ENCODE data around the gene PAPPA2. TPM values are rescaled to one million over a fixed set of nuclear protein-coding genes. Genes with fewer than 3 reads are reported as not detected.

Gene PAPPA2
- total and polyA plus RNA-seq, 7 donors = 0.05 to 1.1 (median 0.06) TPM; not detected in 2

GRCh38 chr1:176456795-176457194, 6.2 kb upstream of the PAPPA2 start:
- H3K27ac ChIP-seq = no peak overlapping the region
- WGBS, 3 donors = 74 to 83% (median 77%) methylated on average over 8 of the region's 8 CpGs
- no peaks in the 10 kb centered on the region for H3K36me3 ChIP-seq (ENCODE audit: insufficient read depth in 1 of 2, low read depth in 1 of 2)
- ATAC-seq = no peak
- H3K9me3 ChIP-seq = no peaks in the 10 kb centered on the region
- H3K4me1 ChIP-seq = no peaks in the 10 kb centered on the region
- H3K4me3 ChIP-seq = no peak overlapping the region
- H3K27me3 ChIP-seq (ENCODE audit: insufficient read depth in 3 of 3, low read length in 2 of 3) = no peaks in the 10 kb centered on the region
- DNase-seq = no peak
- intact Hi-C loops (cut with DNase I) = no loop called here
- TF ChIP-seq CTCF (IDR thresholded peaks at IDR 0.05) = no peak

DNA sequence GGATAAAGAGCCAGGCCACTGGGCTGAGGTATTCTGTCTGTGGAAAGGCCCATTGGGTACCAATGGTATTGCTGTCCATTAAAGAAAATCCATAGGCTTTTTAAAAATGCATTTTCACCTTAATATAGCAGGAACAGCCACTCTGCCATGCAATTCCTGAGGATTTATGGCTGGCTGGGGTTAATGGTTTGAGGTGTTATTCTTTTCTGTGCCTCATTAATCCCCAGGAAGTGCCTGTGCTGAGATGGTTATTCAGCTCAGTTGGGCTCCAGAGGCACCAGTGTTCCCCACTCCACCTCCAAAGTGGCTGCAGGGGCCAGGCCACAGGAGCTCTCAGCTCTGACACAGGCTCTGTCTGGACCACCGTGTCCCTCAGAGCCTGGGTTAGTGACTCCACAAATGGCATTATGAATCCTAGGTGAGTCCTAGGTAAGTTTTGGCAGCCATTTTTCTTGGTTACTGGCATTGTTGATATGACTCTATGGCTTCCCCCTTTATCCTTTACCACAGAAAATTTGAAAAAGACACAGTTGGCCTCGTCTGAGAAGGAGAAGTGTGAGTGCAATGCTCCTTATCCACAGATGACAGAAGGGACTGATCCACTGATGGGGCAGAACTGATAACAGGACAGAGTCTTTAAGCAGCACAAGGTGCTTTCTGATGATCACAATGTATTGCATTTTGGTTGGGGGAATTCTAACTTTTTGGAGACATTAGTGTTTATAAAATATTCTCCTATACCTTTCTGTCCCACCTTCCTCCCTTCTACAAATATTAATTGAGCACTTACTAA, 2.2 kb upstream of the PAPPA2 start:
- 34 to 37% (median 36%) methylated on average over 2 of the region's 2 CpGs for WGBS, 3 donors
- no peak for TF ChIP-seq CTCF (IDR thresholded peaks at IDR 0.05)
- Histone ChIP-seq H3K4me1 (no peaks in the 10 kb centered on the region), H3K27me3 (ENCODE audit: insufficient read depth in 3 of 3, low read length in 2 of 3) (no peaks in the 10 kb centered on the region), H3K36me3 (ENCODE audit: insufficient read depth in 1 of 2, low read depth in 1 of 2) (no peaks in the 10 kb centered on the region), H3K27ac (no peak overlapping the region), H3K9me3 (no peaks in the 10 kb centered on the region), H3K4me3 (no peak overlapping the region)
- intact Hi-C loops (cut with DNase I) = no loop called here
- ATAC-seq (no peak), DNase-seq (no peak)

DNA sequence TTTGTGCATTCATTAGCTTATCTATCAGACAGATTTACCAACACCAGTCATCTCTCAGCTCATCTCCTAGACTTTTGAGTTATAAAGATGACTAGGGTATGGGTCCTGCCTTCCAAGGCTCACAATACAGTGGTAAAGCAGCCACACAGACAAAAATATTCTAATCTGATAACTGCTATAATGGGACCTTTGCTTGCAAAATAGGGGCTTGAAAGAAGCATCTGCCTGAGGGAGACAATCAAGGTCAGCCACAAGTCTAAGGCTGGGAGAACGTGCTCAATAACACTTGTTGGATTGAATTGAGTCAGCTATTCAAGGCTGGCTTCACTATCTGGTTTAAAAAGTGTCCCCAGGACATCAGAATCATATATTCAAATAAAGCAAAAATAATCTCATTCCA, 1.4 kb upstream of the PAPPA2 start:
- Histone ChIP-seq H3K27ac (no peak overlapping the region), H3K4me3 (no peak overlapping the region), H3K9me3 (no peaks in the 10 kb centered on the region), H3K27me3 (ENCODE audit: insufficient read depth in 3 of 3, low read length in 2 of 3) (no peaks in the 10 kb centered on the region), H3K36me3 (ENCODE audit: insufficient read depth in 1 of 2, low read depth in 1 of 2) (no peaks in the 10 kb centered on the region), H3K4me1 (no peaks in the 10 kb centered on the region)
- ATAC-seq = no peak
- no peak for TF ChIP-seq CTCF (IDR thresholded peaks at IDR 0.05)
- WGBS, 3 donors = 68 to 72% (median 69%) methylated on average over 1 of the region's 1 CpG
- intact Hi-C loops (cut with DNase I) = no loop called here
- DNase-seq = no peak

DNA sequence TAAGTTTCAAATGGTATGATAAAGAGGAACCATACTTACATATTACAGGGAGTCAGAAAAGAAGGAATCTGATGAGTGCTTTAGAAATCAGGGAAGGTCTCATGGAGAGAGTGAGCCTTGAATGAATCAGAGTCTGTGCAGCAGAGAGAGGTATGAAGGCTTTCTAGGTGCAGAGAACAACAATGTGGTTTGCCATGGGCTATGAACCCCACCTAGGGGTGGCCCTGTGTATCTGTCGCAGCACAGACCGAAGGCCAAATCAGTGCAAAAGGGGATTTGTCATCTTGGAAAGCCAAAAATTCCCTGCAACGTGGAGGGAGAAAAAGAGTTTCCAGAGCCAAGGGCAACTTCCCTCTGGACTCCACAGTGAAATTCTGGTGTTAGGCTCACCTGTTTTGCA, 3.5 kb downstream of the PAPPA2 start:
- intact Hi-C loops (cut with DNase I) = no loop called here
- no peak overlapping the region for H3K4me3 ChIP-seq
- no peaks in the 10 kb centered on the region for H3K9me3 ChIP-seq
- H3K4me1 ChIP-seq = no peaks in the 10 kb centered on the region
- H3K27ac ChIP-seq = no peak overlapping the region
- 24 to 30% (median 28%) methylated on average over 3 of the region's 3 CpGs for WGBS, 3 donors
- no peaks in the 10 kb centered on the region for H3K27me3 ChIP-seq (ENCODE audit: insufficient read depth in 3 of 3, low read length in 2 of 3)
- H3K36me3 ChIP-seq (ENCODE audit: insufficient read depth in 1 of 2, low read depth in 1 of 2) = no peaks in the 10 kb centered on the region
- DNase-seq = no peak
- TF ChIP-seq CTCF (IDR thresholded peaks at IDR 0.05) = no peak
- ATAC-seq = peak in 1 of 4 donors; percentile 67
